ENCODE data around the gene FAM83F. TPM values are rescaled to one million over a fixed set of nuclear protein-coding genes. Genes with fewer than 3 reads are reported as not detected.
A peak's percentile ranks its signal among the peaks of the same experiment; 100 is the strongest.

The FAM83F gene
- total and polyA plus RNA-seq, 10 of the 15 experiments (the other 5 are each of a cell fraction or from before 2014, with no cell fraction given) = 0.01 to 0.05 (median 0.01) TPM; not detected in 7

- ChIA-PET SMC1A (ENCODE audit: uncharacterized antibody, unreplicated experiment) (interaction anchor here (0.6 to 2.0 kb wide), 26 partner anchors 11 to 1052 kb away, joined by 3 to 33 read pairs (median 4); partner anchors contain the start of genes ADSL and TNRC6B), CTCF (interaction anchor here (0.6 to 2.3 kb wide), 19 partner anchors 9 to 855 kb away, joined by 3 to 26 read pairs (median 5); partner anchors contain the start of genes ADSL, RPS19BP1 and TNRC6B), POLR2A (interaction anchor here (0.5 to 2.0 kb wide), 18 partner anchors 9 to 895 kb away, joined by 3 to 28 read pairs (median 5); partner anchors contain the start of genes ADSL, MIEF1, RPL3 and RPS19BP1), RAD21 (ENCODE audit: unreplicated experiment) (interaction anchor here (0.8 to 2.4 kb wide), 22 partner anchors 9 to 977 kb away, joined by 3 to 45 read pairs (median 4); partner anchors contain the start of genes ADSL, ATF4 and TNRC6B)
- H4K20me1 ChIP-seq (ENCODE audit: control insufficient read depth, insufficient read depth) = no peaks in the 10 kb centered on the region
- 1% methylated on average over 32 of the region's 34 CpGs for WGBS (ENCODE audit: insufficient coverage, insufficient replicate concordance, low lambda C conversion rate, missing lambda C conversion rate)
- H2AFZ ChIP-seq (ENCODE audit: control insufficient read depth, low read depth, low read length) = peak overlapping the region; percentile 89
- intact Hi-C loops (cut with micrococcal nuclease; ENCODE audit: unreplicated experiment) = loop anchor here (1.0 to 2.0 kb wide), 2 partner anchors 135 to 302 kb away; partner anchors contain the start of gene ADSL
- H3K4me3 ChIP-seq = peak overlapping the region; percentile 72
- peaks cover 9% of the 10 kb centered on the region for H3K4me1 ChIP-seq (ENCODE audit: control insufficient read depth, insufficient read depth, low read length)
- H3K27ac ChIP-seq (ENCODE audit: control insufficient read depth, insufficient read depth) = peak overlapping the region; percentile 81
- BruUV-seq (replicated peaks) = no TSS peak
- ATAC-seq = peak; percentile 97
- in situ Hi-C loops (cut with MboI) = loop anchor here (5.0 kb wide), 1 partner anchor 552 kb away; no protein-coding TSS in a partner anchor
- peak overlapping the region; percentile 93 for H3K4me2 ChIP-seq (ENCODE audit: control insufficient read depth, insufficient read depth)
- H3K9me3 ChIP-seq (replicated peaks; ENCODE audit: control insufficient read depth, insufficient read depth, low read length) = no peaks in the 10 kb centered on the region
- DNase-seq (ENCODE audit: low read depth, low spot score) = peak; percentile 99
- peak; percentile 100 for FAIRE-seq
- no peaks in the 10 kb centered on the region for H3K36me3 ChIP-seq (ENCODE audit: control insufficient read depth in 2 of 2, insufficient read depth in 2 of 2, low read length in 1 of 2)
- H3K79me2 ChIP-seq (ENCODE audit: control insufficient read depth, insufficient read depth, low read length) = peaks cover 5% of the 10 kb centered on the region
- H3K27me3 ChIP-seq (replicated peaks in 1 of 2; ENCODE audit: control insufficient read depth in 2 of 2, insufficient read depth in 2 of 2, low read length in 1 of 2) = 0 out of 4 replicates have a peak, but pooled peaks cover 0 to 1% of the 10 kb centered on the region in 2 experiments
- peak overlapping the region; percentile 71 for H3K9ac ChIP-seq (ENCODE audit: control insufficient read depth, insufficient read depth, low read length)
- no peak for TF ChIP-seq SREBF2 (IDR thresholded peaks at IDR 0.05; ENCODE audit: low read length)
- no peak for TF ChIP-seq BACH1 (IDR thresholded peaks at IDR 0.05; ENCODE audit: borderline replicate concordance)
- no peak for TF ChIP-seq NKRF (conservative IDR thresholded peaks at IDR 0.05)
- TF ChIP-seq HDAC6 (IDR thresholded peaks at IDR 0.05; ENCODE audit: unreplicated experiment) = peak; percentile 59
- no peak for TF ChIP-seq ASH2L (IDR thresholded peaks at IDR 0.05; ENCODE audit: borderline replicate concordance, low read depth)
- TF ChIP-seq ATF7 (IDR thresholded peaks at IDR 0.05; ENCODE audit: low read depth) = peak; percentile 54
- no peak for TF ChIP-seq ZNF687 (IDR thresholded peaks at IDR 0.05)
- TF ChIP-seq GATAD2B (conservative IDR thresholded peaks at IDR 0.05; ENCODE audit: low read depth) = no peak
- 0 out of 2 replicates have a peak, but pooled peaks have one; percentile 10 for TF ChIP-seq RBBP5 (conservative IDR thresholded peaks at IDR 0.05)
- TF ChIP-seq NRF1 (conservative IDR thresholded peaks at IDR 0.05; ENCODE audit: low read depth, low read length) = no peak
- no peak for TF ChIP-seq SIX5 (IDR thresholded peaks at IDR 0.05; ENCODE audit: low read depth, low read length, severe bottlenecking)
- TF ChIP-seq CBX5 (IDR thresholded peaks at IDR 0.05; ENCODE audit: low read depth) = no peak
- TF ChIP-seq ESRRA (IDR thresholded peaks at IDR 0.05; ENCODE audit: low read length) = 0 out of 2 replicates have a peak, but pooled peaks have one; percentile 35
- TF ChIP-seq E4F1 (IDR thresholded peaks at IDR 0.05; ENCODE audit: borderline replicate concordance, partially characterized antibody) = peak; percentile 72
Measured at GRCh38 chr22:40044102-40044869, 49.5 kb downstream of the FAM83F start.

All from GM12878 (cell line).